ENCODE data around the gene EIF4G3.
"Not testable (repeated sequence)": the region's sequence is repeated elsewhere in the genome, so short reads cannot be mapped to it uniquely, and the experiment has no call there.

Gene EIF4G3

GRCh38 chr1:20928146-20928545, 248.6 kb downstream of the EIF4G3 start:
- DNase-seq, result no peak

- DNase-seq, result no peak
Measured at GRCh38 chr1:20921285-20921684, 255.4 kb downstream of the EIF4G3 start.

- no peak for DNase-seq
Measured at GRCh38 chr1:20913242-20913641, 263.5 kb downstream of the EIF4G3 start.

GRCh38 chr1:20907526-20907925, 269.2 kb downstream of the EIF4G3 start:
- not testable (repeated sequence) for DNase-seq

- DNase-seq, result no peak
Measured at GRCh38 chr1:20903437-20903836, 273.3 kb downstream of the EIF4G3 start.

GRCh38 chr1:20900056-20900455, 276.6 kb downstream of the EIF4G3 start:
- no peak for DNase-seq

GRCh38 chr1:20899154-20899972, 277.3 kb downstream of the EIF4G3 start:
- DNase-seq, result no peak

- no peak for DNase-seq
Measured at GRCh38 chr1:20896826-20897225, 279.9 kb downstream of the EIF4G3 start.

- no peak for DNase-seq
Measured at GRCh38 chr1:20893931-20894330, 282.8 kb downstream of the EIF4G3 start.

GRCh38 chr1:20891091-20891490, 285.6 kb downstream of the EIF4G3 start:
- DNase-seq, result no peak

GRCh38 chr1:20887246-20887645, 289.5 kb downstream of the EIF4G3 start:
- DNase-seq, result no peak

- no peak for DNase-seq
Measured at GRCh38 chr1:20885121-20885520, 291.6 kb downstream of the EIF4G3 start.

- no peak for DNase-seq
Measured at GRCh38 chr1:20884513-20884912, 292.2 kb downstream of the EIF4G3 start.

- no peak for DNase-seq
Measured at GRCh38 chr1:20883766-20884165, 292.9 kb downstream of the EIF4G3 start.

- DNase-seq, result no peak
Measured at GRCh38 chr1:20882837-20883236, 293.9 kb downstream of the EIF4G3 start.

GRCh38 chr1:20878799-20879198, 297.9 kb downstream of the EIF4G3 start:
- no peak for DNase-seq

- no peak for DNase-seq
Measured at GRCh38 chr1:20875198-20875973, 301.3 kb downstream of the EIF4G3 start.

GRCh38 chr1:20873311-20873710, 303.4 kb downstream of the EIF4G3 start:
- no peak for DNase-seq

GRCh38 chr1:20871419-20871818, 305.3 kb downstream of the EIF4G3 start:
- no peak for DNase-seq

- no peak for DNase-seq
Measured at GRCh38 chr1:20870718-20871117, 306.0 kb downstream of the EIF4G3 start.

- no peak for DNase-seq
Measured at GRCh38 chr1:20868263-20868662, 308.4 kb downstream of the EIF4G3 start.

GRCh38 chr1:20867847-20868246, 308.9 kb downstream of the EIF4G3 start:
- DNase-seq, result no peak

GRCh38 chr1:20867062-20867461, 309.6 kb downstream of the EIF4G3 start:
- no peak for DNase-seq

GRCh38 chr1:20865001-20865400, 311.7 kb downstream of the EIF4G3 start:
- DNase-seq, result no peak

Measured in NCI-H2227 treated with DMSO at 0.1 percent for 48 hours (cell line).